Caki2 (cell line): ENCODE results near the gene CCDC85C. TPM values are rescaled to one million over a fixed set of nuclear protein-coding genes. Genes with fewer than 3 reads are reported as not detected.

Experiments
- DNase-seq: peaks from one replicate; pipeline ENCODE4 v3.0.0-alpha.2; 2015; ENCODE audit warnings: low read depth
- in situ Hi-C: cut with HindIII; loops from 2 replicates; pipeline ENCODE4 v1.10.0; 2016; ENCODE audit warnings: low sequenced_read_pairs, low pct_unique_long_range_greater_than_20kb, mixed read lengths
- total RNA-seq: library from RNA; depleted of rRNA; stranded (reverse); fragments of >200 nt; shearing (Covaris generic); gene quantifications from 2 replicates; pipeline ENCODE4 v1.2.3, GENCODE V29; 2014; ENCODE audit warnings: low replicate concordance

The CCDC85C gene
- total RNA-seq, 1 experiment from 2014 or later = 21.6 TPM

DNA sequence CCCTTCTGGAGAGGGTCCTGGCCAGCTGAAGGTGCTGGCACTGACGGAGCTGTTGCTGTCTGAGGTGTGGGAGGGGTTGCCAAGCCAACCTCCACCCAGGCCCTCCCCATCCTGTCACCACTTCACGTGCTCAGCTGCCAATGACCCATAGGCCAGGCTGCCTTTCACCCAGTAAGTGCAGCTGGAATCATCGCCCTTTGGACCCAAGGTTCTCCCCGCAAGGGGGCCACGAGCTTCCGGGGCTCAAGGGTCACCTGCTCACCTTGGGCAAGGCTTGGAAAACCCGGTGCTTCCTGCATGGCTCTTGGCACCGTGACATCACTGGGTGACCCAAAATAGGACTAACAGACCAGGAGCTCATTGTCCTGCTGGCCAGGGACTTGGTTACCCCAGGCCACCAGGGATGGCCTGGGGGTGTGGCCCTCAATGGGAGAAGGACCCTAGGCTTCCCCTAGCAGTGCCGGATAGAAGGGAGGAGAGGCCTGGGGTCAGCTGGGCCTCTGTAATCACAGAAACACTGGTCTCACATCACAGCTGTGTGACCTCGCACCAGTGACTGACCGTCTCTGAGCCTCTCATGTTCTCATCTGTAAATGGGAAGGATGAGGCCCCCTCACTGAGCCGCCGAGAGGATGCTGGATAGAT is 51.3 kb downstream of the CCDC85C start:
- DNase-seq = no peak
- in situ Hi-C loops = no loop called here

DNA sequence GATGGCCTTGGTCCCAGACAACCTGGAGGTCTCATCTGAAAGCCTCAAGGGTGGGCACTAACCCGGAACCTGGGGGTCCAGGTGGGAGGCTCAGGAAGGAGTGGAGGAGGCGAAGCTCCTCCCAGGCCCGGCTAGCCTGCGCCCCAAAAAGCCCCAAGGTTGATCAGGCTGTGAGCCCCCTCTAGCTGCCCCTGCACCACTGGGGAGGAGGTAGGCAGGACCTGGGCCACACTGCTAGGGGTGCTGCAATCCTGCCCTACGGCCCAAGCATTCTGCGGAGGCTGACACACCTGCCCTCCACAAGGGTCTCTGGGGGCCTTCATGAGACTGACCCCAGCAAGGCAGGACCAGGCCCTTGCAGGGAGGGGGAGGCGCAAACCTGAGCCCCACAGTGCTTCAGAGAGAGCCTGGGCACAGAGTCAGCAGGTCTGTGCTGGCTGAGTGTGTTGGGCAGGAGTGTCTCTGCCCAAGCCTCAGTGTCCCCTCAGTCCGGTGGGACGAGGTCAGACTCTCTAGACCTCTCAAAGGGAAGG is 51.9 kb downstream of the CCDC85C start:
- no peak for DNase-seq
- in situ Hi-C loops = no loop called here

DNA sequence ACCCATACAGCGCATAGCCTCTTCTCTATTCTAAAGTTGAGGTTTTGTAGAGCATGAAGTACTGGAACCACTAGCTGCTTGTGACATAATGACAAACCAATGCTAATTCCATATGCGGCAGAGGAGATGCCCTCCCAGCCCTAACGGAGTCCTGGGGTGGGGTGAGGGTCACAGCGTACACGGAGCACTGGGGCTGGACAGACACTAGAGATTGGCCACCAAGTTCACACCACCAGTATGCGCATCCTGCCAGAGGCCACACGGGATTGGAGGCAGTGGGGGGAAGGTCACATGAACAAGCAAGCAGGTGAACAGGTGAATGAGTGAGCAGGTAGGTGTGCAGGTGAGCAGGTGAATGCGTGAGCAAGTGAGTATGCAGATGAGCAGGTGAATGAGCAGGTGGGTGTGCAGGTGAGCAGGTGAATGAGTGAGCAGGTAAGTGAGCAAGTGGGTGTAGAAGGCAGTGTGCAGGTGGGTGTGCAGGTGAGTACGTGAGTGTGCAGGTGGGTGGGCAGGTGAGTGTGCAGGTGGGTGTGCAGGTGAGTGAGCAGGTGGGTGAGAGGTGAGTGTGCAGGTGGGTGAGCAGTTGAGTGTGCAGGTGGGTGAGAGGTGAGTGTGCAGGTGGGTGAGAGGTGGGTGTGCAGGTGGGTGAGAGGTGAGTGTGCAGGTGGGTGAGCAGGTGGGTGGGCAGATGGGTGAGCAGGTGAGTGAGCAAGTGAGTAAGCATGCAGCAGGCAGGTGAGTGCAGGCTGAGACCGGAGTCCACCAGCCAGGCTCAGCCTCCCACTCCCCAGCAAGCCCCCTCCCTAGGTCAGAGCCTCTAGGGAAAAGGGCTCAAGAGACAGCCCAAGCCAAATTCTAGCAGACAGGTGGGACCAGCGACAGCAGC is 52.7 kb downstream of the CCDC85C start:
- in situ Hi-C loops = no loop called here
- DNase-seq = no peak

DNA sequence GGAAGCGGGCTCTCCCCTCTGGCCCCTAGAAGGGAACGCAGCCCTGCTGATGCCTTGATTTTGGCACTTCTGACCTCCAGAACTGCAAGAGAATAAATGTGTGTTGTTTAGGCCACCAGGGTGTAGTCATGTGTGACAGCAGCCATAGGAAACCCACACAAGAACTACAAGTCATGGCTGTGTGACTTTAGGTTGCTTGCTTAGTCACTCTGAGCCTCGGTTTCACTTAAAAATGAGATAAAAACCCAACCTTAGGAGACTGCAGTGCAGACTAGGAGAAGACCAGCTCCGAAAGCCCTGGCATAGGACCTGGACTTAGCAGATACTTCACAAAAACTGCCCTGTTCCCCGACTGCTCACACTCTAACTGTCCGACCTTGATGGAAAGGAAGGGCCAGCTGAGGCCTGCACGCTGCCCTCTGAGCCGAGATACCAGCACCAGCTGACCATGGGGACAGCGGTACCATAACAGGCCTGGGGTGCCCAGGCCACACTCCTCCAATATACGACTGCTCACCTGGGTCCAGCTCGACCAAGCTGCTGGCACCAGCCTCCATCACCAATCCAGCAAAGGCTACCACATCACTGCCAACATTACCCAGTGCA is 53.5 kb downstream of the CCDC85C start:
- DNase-seq = no peak
- in situ Hi-C loops = no loop called here

DNA sequence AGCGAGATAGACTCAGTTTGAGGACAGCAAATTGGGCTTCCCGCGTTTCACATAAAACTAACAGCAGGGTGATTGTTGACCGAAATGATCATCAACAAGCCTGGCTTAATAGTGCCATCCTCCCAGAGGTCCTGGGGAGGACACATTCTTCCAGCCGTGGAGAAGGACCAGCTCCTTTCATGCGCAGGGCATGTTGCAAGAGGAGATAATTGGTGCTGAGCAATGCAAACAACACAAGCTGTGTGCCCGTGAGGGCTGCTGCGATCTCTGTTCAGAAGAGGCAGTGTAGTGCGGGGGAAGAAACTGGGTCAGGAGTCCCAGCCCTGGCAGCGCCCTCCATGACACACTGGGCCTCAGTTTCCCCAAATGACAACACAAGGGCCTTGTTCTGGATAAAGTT is 54.3 kb downstream of the CCDC85C start:
- no peak for DNase-seq
- in situ Hi-C loops = no loop called here

DNA sequence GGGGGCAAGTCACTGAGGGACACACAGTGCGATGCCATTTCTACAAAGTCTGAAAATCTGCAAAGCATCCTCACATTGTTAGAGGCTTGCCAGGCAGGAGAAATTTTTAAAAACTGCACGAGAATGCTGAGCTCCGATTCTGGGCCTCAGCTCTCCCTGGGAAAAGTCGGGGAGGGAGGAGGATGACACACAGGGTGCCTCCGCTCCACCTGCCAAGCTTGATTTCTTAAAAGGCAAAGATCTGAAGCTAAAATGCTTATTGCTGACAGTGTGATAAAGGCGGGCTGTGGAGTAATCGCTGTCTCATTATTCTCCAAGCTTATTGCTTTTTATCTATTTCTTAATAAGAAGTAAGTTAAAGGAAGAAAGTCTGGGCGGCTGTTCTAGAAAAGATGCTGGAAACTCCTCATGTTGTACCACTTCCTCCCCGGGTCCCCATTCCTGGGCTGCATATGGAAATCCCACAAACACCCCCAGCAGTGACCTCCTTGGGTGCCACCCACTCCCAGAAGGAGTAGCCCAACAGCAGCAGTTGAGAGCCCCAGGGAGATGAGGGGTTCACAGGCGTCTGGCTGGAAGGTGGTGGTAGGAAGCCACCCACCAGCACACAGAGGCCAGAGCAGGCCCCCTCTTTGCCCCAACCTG is 55.0 kb downstream of the CCDC85C start:
- DNase-seq = no peak
- in situ Hi-C loops = no loop called here

DNA sequence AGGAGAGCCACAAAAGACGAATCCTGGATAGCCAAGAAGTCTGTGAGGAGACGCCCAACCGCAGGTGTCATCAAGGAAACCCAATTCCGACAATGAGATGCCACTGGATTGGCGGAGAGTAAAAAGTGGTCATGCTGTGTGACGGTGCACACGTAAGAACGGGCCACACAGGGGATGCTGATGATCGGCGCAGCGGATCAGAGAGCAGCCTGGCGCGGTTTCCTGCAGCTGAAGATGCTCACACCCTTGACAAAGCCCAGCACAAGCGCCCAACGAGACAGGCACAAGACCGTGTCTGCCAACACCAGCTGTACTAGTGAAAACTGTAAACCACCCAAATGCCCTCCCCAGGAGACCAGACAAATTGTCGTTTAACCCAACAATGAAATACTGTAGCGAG is 55.8 kb downstream of the CCDC85C start:
- no peak for DNase-seq
- in situ Hi-C loops = no loop called here

DNA sequence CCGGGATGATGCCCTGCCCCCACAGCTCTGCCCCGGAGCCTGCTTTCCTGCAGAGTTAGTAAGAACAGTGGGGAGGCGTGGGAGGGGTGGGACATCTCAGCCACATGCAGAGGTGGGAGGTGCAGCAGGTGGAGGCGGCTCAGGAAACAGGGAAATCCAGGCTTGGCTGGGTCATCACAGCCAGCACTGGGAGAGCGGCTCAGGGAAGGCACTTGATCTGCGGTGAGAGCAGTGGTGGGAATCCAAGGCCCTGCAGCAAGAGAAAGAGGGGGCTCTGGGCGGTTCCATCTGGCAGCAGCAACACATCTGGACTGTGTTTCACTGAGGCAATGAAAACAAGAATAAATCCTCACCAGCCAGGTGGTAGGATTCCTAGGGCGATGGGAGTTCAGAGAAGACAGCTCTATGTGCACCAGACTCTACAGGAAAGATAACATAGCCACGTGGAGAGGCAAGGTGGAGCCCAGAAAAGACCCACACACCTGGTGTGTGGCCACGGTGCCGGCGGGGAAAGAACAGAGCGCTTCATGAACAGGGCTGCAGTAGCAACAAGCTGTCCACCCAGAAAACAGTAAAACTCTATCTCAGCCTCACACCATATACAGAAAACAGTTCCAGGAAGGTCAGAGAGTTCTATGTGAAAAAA is 57.6 kb downstream of the CCDC85C start:
- in situ Hi-C loops = no loop called here
- DNase-seq = no peak

DNA sequence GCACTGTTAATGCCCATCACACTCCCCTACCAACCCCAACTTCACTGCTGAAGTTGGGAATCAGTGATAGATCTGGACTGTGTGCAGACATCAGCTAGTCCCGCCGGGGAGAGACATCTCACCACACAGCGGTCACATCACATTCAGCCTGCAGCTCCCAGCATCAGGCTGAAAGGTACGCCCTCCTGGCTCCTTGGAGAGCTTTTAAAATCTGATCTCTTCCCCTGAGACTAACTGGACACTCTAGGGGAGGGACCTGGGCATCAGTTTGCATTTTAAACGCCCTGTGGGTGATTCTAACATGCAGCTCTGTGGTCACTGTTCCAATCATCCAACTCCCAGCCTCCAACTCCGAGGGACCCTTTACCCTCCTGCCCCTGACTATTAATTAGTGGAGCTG is 58.4 kb downstream of the CCDC85C start:
- in situ Hi-C loops = no loop called here
- no peak for DNase-seq

DNA sequence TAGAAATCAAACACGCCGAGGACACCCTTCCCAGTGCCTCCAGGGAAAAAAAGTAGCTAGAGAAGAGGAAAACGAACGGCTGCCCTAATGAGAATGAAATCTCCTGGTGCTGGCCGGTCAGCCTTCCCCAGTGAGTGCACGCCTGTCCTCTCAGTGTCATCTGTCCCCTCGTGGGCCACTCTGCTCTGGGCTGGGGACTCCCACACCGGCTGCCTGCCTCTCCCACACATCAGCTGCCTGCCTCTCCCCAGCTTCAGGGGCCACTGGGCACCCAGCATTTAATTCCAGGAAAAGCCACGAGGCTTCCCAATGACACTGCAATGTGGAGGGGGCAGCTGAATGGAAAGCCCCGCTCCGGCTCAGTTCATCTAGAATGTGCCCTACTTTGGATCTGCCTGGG is 59.0 kb downstream of the CCDC85C start:
- DNase-seq = no peak
- in situ Hi-C loops = no loop called here

DNA sequence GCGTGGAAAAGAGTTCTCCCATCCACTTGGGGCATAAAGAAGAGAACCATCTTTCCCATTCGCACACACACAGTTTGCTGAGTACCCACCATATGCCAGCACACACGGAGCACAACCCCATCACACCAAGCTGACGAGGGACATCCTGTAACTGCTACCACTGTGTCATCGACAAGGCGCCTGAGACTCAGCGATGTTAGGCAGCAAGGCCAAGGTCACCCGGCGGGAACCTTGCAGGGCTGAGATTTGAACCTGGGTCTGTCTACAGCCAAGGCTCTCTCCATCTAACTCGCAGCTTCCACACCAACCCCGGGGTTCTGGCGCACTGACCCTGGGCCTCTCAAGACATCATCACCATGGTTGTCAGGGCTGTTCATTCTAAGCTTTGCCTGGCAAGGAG is 60.0 kb downstream of the CCDC85C start:
- DNase-seq = no peak
- in situ Hi-C loops = no loop called here

DNA sequence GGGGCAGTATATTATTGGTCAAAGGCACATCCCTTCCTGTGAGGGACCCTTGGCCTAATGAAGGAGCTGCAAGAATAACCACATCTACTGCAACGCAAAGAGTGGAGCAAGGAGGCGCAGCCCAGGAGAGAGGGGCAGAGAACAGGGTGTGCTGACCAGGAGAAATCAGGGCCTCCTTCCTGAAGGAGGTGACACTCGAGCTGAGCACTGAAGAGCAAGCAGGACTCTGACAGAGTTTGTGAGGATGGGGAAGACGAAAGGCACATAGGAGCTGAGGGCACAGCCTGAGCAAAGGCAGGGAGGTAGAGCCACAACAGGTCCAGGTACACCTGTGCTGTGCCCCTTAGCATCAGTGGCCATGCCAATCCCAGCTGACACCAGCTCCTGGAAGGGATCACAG is 60.6 kb downstream of the CCDC85C start:
- no peak for DNase-seq
- in situ Hi-C loops = no loop called here

DNA sequence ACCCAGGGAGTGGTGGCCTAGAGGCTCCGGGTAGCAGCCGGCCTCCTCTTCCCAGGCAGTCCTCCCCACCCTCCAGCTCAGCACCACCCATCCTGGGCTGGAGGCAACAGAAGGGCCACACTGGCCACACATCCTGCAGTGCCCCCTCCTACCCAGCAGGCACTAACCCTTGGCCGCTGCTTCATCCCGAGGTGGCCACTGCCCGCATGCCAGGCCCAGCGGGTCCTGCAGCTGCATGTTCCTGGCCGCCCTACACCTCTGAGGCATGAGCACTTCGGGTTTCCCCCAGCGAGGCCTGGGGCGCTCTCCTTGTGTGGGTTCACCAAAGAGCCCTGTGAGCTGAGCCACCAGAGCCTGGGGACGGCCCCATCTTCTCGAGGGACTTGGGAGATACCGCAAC is 61.4 kb downstream of the CCDC85C start:
- in situ Hi-C loops = no loop called here

DNA sequence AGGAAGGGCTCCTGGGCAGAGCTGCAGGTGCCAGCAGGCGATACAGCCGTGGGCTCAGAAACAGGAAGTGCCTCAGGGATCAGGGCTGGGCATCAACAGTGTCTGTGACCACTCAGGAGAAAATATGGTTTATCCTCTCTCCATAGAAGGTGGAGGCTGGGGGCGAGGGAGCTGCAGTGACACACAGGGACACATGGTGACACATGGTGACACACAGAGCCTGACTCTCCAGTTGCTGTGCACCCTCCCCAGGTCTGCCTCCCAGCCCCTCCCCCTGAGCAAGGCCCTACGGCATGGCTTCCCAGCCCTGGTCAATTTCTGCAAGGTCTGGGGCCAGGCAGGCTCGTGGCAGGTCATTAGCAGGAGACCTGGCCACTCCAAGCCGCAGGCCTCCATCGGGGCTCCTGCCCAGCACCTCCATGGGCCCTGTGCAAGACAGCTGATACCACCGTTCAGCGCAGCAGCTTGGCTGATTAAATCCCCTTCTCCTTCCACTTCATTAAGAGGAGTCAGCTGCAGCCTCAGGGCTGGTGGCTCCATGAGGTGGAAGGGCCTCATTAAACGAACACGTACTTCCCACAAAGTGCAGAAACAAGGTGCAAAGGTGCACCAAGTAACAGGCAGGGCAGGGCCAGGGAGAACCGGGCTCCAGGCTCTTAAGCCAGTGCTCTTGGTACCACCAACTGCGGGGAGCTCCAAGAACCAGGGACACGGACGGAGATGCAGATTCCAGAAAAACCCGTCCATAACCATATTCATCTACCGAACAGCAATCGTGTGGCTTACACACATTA is 62.1 kb downstream of the CCDC85C start:
- in situ Hi-C loops = no loop called here
- DNase-seq = no peak

More for the DNA sequence above, 61.4 kb downstream of the CCDC85C start:
- no peak for DNase-seq

DNA sequence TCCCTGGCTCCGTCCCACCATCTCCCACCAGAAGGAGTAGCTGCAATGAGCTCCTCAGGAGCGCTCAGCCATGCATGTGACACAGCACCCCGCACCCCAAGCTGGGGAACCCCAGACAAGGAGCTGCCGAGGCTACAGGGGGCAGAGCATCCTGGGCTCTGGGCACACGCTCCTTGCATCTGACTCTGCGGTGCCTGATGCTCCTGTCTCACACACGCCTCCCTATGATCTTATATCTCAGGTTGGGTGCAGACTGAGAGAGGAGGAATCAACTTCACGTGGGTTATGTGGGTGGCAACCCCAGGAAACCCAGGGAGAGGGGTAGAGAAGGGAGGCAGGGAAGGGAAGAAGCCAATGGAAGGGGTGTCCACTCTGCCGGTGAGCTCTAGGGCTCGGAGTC is 62.8 kb downstream of the CCDC85C start:
- in situ Hi-C loops = no loop called here
- DNase-seq = no peak

DNA sequence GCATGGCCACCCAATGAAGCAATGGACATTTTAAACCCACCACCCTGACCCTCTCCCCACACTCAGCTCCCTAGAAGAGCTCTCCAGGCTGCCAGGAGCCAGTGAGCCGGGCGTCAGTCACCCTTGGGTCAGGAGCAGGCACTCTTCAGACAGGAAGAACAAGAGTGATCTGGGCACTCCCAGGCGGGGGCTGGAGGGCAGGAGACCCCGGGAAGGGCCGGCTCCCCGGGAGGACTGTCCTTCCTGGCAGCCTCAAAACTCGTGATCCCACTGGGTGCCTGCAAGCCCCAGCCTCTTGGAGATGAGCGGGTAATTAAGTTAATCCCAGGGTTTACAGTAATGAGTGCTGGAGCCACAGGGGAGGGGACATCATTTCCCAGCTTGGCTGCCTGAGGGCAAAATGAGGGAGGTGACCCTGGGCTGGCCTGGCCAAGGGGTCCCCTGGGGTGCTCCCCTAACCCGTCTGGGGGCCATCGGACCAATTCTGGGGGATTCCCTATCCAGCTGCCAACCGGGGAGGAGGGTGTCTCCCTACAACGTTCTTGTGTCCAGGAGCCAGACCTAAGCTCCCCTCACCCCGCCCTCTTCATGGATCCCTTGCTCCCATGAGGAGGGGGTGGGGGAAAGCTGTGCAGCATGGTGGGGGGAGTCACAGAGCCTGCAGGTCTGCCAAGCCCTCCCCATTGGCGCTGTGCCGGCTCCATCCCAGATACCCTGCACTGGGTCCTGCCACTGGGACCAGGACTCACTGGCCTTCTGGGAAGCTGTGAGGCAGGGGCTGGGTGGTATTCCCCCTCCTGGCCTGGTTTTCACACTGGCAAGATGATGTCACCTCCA is 63.6 kb downstream of the CCDC85C start:
- in situ Hi-C loops = no loop called here
- no peak for DNase-seq

DNA sequence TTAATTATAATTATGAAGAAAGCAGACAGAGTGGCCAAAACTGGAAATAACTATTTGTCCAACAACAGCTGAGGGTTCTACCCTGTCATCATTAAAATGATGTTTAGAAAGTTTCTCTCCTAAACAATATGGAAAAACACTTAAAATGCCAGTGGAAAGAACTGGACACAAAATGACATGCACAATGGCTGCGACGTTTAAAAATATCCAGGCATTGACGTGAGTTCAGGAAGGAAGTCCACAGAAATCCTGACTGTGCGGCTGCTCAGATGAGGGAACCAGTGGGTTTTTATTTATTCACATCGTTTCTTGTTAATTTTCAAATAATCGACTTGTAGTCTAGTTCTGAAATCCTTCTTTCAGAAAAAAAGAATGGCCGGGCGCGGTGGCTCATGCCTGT is 64.5 kb downstream of the CCDC85C start:
- no peak for DNase-seq
- in situ Hi-C loops = no loop called here
